HEK293 (cell line): ENCODE results near the gene ABLIM2.

ENCODE experiments used
- CTCF ChIA-PET: fragments of 350-600 bp; formaldehyde crosslinking; extraction: SDS; loops from one replicate; lab custom pipeline; 2021; ENCODE audit warnings: antibody characterized with exemption; lab: Yijun Ruan, JAX
- POLR2A ChIA-PET: fragments of 300-600 bp; formaldehyde crosslinking; extraction: SDS; loops from one replicate; lab custom pipeline; 2020; ENCODE audit warnings: antibody characterized with exemption, inconsistent platforms; lab: Yijun Ruan, JAX
- H3K27ac ChIP-seq: fragments of 200-500 bp; sonication (Bioruptor generic); 2 replicates; pipeline ENCODE4 v1.5.1; 2014; ENCODE audit warnings: low read depth, low read length, control low read depth, inconsistent platforms; ENCODE audit errors: extremely low read depth
- H3K36me3 ChIP-seq, 2 experiments: fragments of 200-500 bp in 1 of 2; sonication (Bioruptor generic) in 1 of 2; 1 replicate in 1 of 2; 2 replicates in 1 of 2; pipeline ENCODE4 v1.5.1; 2014 to 2017; ENCODE audit warnings: inconsistent platforms in 2 of 2, low read length in 2 of 2; ENCODE audit not compliant: control insufficient read depth in 2 of 2, insufficient read depth in 1 of 2
- H3K4me1 ChIP-seq: fragments of 200-500 bp; sonication (Bioruptor generic); 2 replicates; pipeline ENCODE4 v1.5.1; 2014; ENCODE audit warnings: mild to moderate bottlenecking, low read length, inconsistent platforms; ENCODE audit not compliant: control insufficient read depth, insufficient read depth
- H3K4me3 ChIP-seq: 2 replicates; pipeline ENCODE4 v1.5.1; 2011; ENCODE audit warnings: low read depth, mild to moderate bottlenecking, control low read depth, low read length, moderate library complexity
- H3K9me3 ChIP-seq: fragments of 200-500 bp; sonication (Bioruptor generic); 2 replicates; pipeline ENCODE4 v1.5.1; 2014; ENCODE audit warnings: low read depth, low read length, inconsistent platforms; ENCODE audit not compliant: control insufficient read depth, insufficient read depth
- KLF1 ChIP-seq: fragments of 450-650 bp; formaldehyde crosslinking; IDR thresholded peaks from 2 replicates; pipeline ENCODE4 v1.5.1; 2016; ENCODE audit warnings: missing biosample characterization, missing genetic modification characterization
- MZF1 ChIP-seq: fragments of 450-650 bp; formaldehyde crosslinking; IDR thresholded peaks from 2 replicates; pipeline ENCODE4 v1.5.1; 2017; ENCODE audit warnings: missing biosample characterization, missing genetic modification characterization, borderline replicate concordance
- ZNF837 ChIP-seq: fragments of 450-650 bp; formaldehyde crosslinking; IDR thresholded peaks from 2 replicates; pipeline ENCODE4 v1.5.1; 2016; ENCODE audit warnings: missing biosample characterization, missing genetic modification characterization
- ZSCAN16 ChIP-seq: fragments of 450-650 bp; formaldehyde crosslinking; IDR thresholded peaks from 2 replicates; pipeline ENCODE4 v1.5.1; 2016; ENCODE audit warnings: missing biosample characterization, missing genetic modification characterization
- TF ChIP-seq, protein P1 (sequence below): fragments of 450-650 bp; IDR thresholded peaks from 2 replicates; pipeline ENCODE4 v1.5.1; 2018; ENCODE audit warnings: missing biosample characterization, mild to moderate bottlenecking, missing genetic modification characterization
- TF ChIP-seq, protein P2 (sequence below): fragments of 450-650 bp; formaldehyde crosslinking; IDR thresholded peaks from 2 replicates; pipeline ENCODE4 v1.5.1; 2016; ENCODE audit warnings: missing biosample characterization, missing genetic modification characterization
- TF ChIP-seq, protein P3 (sequence below): fragments of 450-650 bp; formaldehyde crosslinking; conservative IDR thresholded peaks from 2 replicates; pipeline ENCODE4 v1.5.1; 2016; ENCODE audit warnings: low read depth, missing biosample characterization, missing genetic modification characterization
- TF ChIP-seq, protein P4 (sequence below): fragments of 450-650 bp; formaldehyde crosslinking; IDR thresholded peaks from 2 replicates; pipeline ENCODE4 v1.5.1; 2016; ENCODE audit warnings: missing biosample characterization, missing genetic modification characterization
- TF ChIP-seq, protein P5 (sequence below): fragments of 450-650 bp; formaldehyde crosslinking; IDR thresholded peaks from 2 replicates; pipeline ENCODE4 v1.5.1; 2016; ENCODE audit warnings: missing biosample characterization, missing genetic modification characterization
- TF ChIP-seq, protein P6 (sequence below): fragments of 450-650 bp; formaldehyde crosslinking; IDR thresholded peaks from 2 replicates; pipeline ENCODE4 v1.5.1; 2016; ENCODE audit warnings: missing biosample characterization, missing genetic modification characterization
- TF ChIP-seq, protein P7 (sequence below): fragments of 450-650 bp; formaldehyde crosslinking; IDR thresholded peaks from 2 replicates; pipeline ENCODE4 v1.5.0; 2017; ENCODE audit warnings: missing biosample characterization, missing genetic modification characterization, borderline replicate concordance

The ABLIM2 gene

DNA sequence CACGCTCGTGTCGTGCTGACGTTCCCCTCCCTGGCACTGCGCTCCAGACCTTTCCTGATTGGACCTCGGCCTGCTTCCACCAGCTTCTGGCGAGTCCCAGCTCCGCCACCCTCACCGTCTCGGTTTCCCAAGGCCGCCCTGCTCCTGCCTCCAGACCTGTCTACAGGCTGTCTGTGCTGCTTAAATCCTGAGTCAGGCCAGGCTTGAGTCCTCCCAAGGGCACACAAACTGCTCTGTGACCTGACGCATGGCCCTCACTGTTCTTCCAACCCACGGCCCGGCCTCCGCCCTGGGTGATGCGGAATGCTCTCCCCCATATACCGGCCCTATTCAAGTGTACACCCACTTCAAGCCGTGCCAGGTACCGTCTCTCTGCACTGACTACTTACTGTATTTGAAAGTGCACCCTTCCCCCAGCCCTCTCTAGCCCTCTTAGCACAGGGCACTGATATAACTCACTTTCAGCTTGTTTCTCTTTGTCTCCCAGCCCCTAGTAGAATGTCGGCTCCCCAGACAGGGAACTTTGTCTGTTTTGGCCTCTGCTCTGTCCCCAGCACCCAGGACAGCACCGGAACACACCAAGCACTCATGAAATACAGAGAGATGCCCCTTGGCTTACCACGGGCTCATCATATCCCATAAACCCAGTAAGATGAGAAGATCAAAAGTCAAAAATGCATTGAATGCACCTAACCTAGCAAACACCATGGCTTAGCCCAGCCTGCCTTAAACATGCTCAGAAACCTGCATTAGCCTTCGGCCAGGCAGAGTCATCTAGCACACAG, 155.9 kb downstream of the ABLIM2 start:
- Histone ChIP-seq H3K36me3 (no peaks in the 10 kb centered on the region), H3K9me3 (no peaks in the 10 kb centered on the region), H3K27ac (no peak overlapping the region), H3K4me1 (no peaks in the 10 kb centered on the region), H3K4me3 (no peak overlapping the region)
- ChIA-PET CTCF (no interaction called here), POLR2A (no interaction called here)
- TF ChIP-seq, protein P1, sequence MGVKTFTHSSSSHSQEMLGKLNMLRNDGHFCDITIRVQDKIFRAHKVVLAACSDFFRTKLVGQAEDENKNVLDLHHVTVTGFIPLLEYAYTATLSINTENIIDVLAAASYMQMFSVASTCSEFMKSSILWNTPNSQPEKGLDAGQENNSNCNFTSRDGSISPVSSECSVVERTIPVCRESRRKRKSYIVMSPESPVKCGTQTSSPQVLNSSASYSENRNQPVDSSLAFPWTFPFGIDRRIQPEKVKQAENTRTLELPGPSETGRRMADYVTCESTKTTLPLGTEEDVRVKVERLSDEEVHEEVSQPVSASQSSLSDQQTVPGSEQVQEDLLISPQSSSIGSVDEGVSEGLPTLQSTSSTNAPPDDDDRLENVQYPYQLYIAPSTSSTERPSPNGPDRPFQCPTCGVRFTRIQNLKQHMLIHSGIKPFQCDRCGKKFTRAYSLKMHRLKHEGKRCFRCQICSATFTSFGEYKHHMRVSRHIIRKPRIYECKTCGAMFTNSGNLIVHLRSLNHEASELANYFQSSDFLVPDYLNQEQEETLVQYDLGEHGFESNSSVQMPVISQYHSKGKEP: no peak
- TF ChIP-seq ZNF837 (tag by site-specific recombination) (no peak), MZF1 (tag by site-specific recombination) (no peak)
- TF ChIP-seq, protein P2, sequence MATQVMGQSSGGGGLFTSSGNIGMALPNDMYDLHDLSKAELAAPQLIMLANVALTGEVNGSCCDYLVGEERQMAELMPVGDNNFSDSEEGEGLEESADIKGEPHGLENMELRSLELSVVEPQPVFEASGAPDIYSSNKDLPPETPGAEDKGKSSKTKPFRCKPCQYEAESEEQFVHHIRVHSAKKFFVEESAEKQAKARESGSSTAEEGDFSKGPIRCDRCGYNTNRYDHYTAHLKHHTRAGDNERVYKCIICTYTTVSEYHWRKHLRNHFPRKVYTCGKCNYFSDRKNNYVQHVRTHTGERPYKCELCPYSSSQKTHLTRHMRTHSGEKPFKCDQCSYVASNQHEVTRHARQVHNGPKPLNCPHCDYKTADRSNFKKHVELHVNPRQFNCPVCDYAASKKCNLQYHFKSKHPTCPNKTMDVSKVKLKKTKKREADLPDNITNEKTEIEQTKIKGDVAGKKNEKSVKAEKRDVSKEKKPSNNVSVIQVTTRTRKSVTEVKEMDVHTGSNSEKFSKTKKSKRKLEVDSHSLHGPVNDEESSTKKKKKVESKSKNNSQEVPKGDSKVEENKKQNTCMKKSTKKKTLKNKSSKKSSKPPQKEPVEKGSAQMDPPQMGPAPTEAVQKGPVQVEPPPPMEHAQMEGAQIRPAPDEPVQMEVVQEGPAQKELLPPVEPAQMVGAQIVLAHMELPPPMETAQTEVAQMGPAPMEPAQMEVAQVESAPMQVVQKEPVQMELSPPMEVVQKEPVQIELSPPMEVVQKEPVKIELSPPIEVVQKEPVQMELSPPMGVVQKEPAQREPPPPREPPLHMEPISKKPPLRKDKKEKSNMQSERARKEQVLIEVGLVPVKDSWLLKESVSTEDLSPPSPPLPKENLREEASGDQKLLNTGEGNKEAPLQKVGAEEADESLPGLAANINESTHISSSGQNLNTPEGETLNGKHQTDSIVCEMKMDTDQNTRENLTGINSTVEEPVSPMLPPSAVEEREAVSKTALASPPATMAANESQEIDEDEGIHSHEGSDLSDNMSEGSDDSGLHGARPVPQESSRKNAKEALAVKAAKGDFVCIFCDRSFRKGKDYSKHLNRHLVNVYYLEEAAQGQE (tag by site-specific recombination): peak; percentile 63
- TF ChIP-seq, protein P3, sequence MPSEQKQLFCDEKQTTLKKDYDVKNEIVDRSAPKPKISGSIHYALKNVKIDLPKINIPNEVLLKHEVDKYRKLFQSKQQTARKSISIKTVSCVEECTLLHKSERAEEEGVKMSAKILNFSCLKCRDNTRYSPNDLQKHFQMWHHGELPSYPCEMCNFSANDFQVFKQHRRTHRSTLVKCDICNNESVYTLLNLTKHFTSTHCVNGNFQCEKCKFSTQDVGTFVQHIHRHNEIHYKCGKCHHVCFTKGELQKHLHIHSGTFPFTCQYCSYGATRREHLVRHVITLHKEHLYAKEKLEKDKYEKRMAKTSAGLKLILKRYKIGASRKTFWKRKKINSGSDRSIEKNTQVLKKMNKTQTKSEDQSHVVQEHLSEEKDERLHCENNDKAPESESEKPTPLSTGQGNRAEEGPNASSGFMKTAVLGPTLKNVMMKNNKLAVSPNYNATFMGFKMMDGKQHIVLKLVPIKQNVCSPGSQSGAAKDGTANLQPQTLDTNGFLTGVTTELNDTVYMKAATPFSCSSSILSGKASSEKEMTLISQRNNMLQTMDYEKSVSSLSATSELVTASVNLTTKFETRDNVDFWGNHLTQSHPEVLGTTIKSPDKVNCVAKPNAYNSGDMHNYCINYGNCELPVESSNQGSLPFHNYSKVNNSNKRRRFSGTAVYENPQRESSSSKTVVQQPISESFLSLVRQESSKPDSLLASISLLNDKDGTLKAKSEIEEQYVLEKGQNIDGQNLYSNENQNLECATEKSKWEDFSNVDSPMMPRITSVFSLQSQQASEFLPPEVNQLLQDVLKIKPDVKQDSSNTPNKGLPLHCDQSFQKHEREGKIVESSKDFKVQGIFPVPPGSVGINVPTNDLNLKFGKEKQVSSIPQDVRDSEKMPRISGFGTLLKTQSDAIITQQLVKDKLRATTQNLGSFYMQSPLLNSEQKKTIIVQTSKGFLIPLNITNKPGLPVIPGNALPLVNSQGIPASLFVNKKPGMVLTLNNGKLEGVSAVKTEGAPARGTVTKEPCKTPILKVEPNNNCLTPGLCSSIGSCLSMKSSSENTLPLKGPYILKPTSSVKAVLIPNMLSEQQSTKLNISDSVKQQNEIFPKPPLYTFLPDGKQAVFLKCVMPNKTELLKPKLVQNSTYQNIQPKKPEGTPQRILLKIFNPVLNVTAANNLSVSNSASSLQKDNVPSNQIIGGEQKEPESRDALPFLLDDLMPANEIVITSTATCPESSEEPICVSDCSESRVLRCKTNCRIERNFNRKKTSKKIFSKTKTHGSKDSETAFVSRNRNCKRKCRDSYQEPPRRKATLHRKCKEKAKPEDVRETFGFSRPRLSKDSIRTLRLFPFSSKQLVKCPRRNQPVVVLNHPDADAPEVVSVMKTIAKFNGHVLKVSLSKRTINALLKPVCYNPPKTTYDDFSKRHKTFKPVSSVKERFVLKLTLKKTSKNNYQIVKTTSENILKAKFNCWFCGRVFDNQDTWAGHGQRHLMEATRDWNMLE (tag by site-specific recombination): no peak
- TF ChIP-seq, protein P4, sequence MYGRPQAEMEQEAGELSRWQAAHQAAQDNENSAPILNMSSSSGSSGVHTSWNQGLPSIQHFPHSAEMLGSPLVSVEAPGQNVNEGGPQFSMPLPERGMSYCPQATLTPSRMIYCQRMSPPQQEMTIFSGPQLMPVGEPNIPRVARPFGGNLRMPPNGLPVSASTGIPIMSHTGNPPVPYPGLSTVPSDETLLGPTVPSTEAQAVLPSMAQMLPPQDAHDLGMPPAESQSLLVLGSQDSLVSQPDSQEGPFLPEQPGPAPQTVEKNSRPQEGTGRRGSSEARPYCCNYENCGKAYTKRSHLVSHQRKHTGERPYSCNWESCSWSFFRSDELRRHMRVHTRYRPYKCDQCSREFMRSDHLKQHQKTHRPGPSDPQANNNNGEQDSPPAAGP: no peak

DNA sequence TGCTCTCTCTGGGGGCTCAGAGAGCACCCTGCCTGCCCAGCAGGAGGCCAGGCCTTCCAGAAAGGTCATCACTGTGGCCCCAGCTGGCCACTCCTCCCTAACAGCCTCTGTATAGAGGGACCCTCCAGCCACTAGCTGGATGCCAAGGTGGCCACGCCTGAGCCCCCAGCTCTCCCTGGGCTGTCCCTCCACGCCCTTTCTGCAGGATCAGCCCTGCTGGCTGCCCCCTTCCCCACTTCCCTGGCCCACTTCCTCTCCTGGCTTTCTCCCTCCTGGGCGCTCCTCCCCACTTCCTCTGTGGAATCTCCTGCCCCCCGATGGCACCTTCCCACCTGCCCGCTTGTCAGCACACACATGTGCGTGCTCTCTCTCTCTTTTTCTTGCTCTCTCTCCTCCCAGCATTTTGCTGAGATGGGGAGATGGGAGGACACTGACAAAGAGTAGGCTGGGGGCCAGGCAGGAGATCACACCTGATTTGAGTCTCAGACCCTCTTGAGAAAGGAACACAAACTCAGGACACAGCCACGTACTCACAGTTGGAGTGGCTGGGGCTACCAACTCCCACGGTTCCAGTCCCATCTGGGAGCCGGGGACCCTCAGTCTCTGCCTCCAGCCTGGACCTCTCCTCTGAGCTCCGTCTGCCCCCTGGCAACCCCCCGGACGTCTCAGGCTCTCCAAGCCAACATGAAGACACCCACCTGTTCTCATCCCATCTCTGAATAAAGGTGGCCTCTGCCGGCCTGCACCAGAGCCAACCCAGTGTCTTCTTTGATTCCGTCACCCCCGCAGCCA, 156.9 kb downstream of the ABLIM2 start:
- Histone ChIP-seq H3K4me3 (no peak overlapping the region), H3K36me3 (no peaks in the 10 kb centered on the region), H3K27ac (no peak overlapping the region), H3K9me3 (no peaks in the 10 kb centered on the region), H3K4me1 (no peaks in the 10 kb centered on the region)
- CTCF ChIA-PET: no interaction called here
- POLR2A ChIA-PET: no interaction called here
- TF ChIP-seq, protein P5, sequence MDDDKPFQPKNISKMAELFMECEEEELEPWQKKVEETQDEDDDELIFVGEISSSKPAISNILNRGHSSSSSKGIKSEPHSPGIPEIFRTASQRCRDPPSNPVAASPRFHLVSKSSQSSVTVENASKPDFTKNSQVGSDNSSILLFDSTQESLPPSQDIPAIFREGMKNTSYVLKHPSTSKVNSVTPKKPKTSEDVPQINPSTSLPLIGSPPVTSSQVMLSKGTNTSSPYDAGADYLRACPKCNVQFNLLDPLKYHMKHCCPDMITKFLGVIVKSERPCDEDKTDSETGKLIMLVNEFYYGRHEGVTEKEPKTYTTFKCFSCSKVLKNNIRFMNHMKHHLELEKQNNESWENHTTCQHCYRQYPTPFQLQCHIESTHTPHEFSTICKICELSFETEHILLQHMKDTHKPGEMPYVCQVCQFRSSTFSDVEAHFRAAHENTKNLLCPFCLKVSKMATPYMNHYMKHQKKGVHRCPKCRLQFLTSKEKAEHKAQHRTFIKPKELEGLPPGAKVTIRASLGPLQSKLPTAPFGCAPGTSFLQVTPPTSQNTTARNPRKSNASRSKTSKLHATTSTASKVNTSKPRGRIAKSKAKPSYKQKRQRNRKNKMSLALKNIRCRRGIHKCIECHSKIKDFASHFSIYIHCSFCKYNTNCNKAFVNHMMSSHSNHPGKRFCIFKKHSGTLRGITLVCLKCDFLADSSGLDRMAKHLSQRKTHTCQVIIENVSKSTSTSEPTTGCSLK: no peak
- TF ChIP-seq, protein P6, sequence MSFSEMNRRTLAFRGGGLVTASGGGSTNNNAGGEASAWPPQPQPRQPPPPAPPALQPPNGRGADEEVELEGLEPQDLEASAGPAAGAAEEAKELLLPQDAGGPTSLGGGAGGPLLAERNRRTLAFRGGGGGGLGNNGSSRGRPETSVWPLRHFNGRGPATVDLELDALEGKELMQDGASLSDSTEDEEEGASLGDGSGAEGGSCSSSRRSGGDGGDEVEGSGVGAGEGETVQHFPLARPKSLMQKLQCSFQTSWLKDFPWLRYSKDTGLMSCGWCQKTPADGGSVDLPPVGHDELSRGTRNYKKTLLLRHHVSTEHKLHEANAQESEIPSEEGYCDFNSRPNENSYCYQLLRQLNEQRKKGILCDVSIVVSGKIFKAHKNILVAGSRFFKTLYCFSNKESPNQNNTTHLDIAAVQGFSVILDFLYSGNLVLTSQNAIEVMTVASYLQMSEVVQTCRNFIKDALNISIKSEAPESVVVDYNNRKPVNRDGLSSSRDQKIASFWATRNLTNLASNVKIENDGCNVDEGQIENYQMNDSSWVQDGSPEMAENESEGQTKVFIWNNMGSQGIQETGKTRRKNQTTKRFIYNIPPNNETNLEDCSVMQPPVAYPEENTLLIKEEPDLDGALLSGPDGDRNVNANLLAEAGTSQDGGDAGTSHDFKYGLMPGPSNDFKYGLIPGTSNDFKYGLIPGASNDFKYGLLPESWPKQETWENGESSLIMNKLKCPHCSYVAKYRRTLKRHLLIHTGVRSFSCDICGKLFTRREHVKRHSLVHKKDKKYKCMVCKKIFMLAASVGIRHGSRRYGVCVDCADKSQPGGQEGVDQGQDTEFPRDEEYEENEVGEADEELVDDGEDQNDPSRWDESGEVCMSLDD (tag by site-specific recombination): no peak
- TF ChIP-seq ZSCAN16 (tag by site-specific recombination) (no peak), KLF1 (0 out of 2 replicates have a peak, but pooled peaks have one; percentile 1)
- TF ChIP-seq, protein P7, sequence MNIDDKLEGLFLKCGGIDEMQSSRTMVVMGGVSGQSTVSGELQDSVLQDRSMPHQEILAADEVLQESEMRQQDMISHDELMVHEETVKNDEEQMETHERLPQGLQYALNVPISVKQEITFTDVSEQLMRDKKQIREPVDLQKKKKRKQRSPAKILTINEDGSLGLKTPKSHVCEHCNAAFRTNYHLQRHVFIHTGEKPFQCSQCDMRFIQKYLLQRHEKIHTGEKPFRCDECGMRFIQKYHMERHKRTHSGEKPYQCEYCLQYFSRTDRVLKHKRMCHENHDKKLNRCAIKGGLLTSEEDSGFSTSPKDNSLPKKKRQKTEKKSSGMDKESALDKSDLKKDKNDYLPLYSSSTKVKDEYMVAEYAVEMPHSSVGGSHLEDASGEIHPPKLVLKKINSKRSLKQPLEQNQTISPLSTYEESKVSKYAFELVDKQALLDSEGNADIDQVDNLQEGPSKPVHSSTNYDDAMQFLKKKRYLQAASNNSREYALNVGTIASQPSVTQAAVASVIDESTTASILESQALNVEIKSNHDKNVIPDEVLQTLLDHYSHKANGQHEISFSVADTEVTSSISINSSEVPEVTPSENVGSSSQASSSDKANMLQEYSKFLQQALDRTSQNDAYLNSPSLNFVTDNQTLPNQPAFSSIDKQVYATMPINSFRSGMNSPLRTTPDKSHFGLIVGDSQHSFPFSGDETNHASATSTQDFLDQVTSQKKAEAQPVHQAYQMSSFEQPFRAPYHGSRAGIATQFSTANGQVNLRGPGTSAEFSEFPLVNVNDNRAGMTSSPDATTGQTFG: no peak
